GM21786 (cell line): ENCODE results near the gene MYH16.
A peak's percentile ranks its signal among the peaks of the same experiment; 100 is the strongest.
"Not testable (repeated sequence)": the region's sequence is repeated elsewhere in the genome, so short reads cannot be mapped to it uniquely, and the experiment has no call there.

Experiments
- ATAC-seq: cut with Tn5 transposase; IDR thresholded peaks from one replicate; pipeline ENCODE4 v1.9.1; 2021; ENCODE audit not compliant: unreplicated experiment

MYH16 gene

GRCh38 chr7:99301496-99301895, 28.9 kb downstream of the MYH16 start:
- ATAC-seq = no peak

DNA sequence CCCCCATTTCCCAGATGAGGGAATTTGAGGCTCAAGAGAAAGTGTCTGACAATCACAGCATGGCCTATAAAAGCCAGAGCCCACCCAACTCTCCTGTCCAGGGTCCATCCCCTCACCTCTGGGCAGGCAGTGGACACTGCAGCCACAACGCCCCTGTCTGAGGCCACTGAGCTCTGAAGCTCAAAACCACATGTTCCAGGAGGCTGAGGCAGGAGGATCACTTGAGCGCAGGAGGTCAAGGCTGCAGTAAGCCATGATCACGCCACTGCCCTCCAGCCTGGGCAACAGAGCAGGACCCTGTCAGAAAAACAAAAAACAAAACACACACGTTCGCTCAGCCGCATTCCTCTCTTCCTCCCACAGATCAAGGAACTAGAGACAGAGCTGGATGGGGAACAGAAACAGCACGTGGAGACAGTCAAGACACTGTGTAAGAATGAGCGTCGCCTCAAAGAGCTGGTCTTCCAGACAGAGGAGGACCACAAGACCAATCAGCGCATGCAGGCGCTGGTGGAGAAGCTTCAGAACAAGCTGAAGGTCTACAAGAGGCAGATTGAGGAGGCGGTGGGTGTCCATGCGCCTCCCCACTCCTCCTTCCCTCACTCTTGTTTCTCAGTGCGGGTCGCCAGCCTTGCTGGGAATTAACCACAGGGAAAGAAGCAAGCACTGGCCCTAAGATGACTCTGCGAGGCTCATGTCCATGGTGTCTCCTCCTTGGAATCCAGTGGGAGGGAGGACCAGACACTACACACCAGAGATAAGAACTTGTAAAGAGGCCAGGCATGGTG, 33.0 kb downstream of the MYH16 start:
- no peak for ATAC-seq

DNA sequence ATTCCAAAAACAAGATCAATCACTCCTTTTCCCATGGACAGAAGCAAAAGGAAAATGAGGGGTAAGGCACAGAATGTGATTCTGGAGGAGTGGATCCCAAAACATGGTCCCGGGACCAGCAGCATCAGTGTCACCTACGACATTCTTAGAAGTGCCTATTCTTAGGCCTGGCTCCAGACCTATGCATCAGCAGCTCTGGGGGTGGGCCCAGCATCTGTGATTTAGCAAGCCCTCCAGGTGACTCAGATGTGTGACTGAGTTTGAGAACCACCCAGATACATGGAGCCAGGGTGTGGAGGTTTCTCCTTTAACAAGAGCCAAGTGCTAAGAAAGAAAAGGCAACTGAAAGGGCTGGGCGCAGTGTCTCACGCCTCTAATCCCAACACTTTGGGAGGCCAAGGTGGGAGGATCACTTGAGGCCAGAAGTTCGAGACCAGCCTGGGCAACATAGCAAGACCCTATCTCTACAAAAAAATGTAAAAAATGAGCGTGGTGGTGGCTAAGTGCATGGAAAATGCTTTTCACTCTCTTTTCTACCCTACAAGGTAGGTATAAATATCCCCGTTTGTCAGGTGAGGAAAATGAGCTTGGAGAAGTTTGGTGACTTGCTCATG, 35.9 kb downstream of the MYH16 start:
- no peak for ATAC-seq

- ATAC-seq = no peak
Measured at GRCh38 chr7:99309111-99309510, 36.5 kb downstream of the MYH16 start.

DNA sequence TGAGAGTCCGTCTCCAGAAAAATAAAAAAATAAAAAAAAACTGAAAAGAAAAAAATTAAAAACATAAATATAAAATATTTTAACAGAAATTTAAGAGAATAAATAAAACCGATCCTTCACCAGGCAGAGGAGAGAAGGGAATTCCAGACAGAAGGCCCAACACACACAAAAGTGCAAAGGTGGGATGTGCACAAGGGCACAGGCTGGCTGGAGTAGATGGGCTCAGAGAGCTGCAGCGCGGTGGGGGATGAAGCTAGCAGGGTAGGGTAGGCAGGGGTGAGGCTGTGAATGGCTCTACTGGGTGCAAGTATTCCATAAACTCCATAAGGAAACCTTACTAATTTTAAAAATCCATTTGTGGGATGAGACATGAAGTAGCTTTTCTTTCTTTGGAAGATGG, 37.4 kb downstream of the MYH16 start:
- no peak for ATAC-seq

DNA sequence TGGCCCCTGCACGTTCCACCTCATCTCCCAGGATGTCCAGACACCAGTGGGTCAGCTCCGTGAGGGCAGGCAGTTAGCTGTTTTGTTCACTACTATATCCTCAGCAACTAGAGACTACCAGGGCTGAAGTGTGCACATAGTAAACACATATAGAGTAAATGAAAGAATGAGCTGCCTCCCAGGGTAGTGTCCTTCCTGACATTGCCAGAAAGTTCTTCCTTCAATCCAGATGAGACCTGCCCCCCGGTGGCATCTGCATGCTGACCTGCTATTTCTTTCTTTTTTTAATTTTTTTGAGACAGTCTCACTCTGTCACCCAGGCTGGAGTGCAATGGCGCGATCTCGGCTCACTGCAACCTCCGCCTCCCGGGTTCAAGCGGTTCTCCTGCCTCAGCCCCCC, 39.1 kb downstream of the MYH16 start:
- ATAC-seq = no peak

GRCh38 chr7:99312316-99313203, 39.9 kb downstream of the MYH16 start:
- ATAC-seq = no peak

- no peak for ATAC-seq
Measured at GRCh38 chr7:99313204-99313573, 40.5 kb downstream of the MYH16 start.

- ATAC-seq = no peak
Measured at GRCh38 chr7:99314504-99314903, 41.9 kb downstream of the MYH16 start.

DNA sequence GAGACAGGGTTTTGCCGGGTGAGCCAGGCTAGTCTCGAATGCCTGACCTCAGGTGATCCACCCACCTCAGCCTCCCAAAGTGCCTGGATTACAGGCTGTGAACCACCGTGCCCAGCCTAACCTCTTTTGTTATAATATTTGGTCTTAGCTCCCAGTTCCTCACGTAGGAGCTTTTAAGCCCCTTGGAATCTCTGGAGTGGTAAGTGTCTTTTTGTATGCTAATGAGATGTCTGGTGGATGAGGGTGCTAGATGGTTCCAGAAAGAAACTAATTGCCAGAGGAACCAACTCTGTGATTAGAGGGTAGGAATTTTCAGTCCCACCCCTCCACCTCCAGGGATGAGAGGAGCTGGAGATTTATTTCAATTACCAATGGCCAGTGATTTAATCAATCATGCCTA, 47.7 kb downstream of the MYH16 start:
- ATAC-seq = no peak

GRCh38 chr7:99322659-99323058, 50.0 kb downstream of the MYH16 start:
- ATAC-seq = not testable (repeated sequence)

GRCh38 chr7:99324559-99324958, 51.9 kb downstream of the MYH16 start:
- ATAC-seq = no peak

DNA sequence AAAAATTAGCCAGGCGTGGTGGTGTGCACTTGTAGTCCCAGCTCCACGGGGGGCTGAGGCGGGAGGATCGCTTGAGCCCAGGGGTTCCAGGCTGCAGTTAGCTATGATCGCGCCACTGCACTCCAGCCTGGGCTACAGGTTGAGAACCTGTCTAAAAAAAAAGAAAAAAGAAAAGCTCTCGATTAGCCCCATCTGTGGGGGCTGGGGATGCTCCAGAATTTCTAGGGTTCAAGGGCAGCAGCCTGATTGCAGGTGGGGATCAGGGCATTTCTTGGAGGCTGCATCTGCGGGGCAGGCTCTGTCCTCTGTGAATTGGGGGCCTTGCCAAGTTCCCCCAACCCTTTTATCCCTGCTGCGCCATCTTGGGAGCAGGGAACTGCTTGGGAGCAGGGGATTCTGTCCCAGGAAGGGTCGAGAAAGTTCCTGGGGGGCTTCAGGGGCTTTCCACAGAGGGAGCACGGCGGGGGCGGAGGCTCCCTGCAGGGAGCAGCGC, 52.4 kb downstream of the MYH16 start:
- no peak for ATAC-seq

DNA sequence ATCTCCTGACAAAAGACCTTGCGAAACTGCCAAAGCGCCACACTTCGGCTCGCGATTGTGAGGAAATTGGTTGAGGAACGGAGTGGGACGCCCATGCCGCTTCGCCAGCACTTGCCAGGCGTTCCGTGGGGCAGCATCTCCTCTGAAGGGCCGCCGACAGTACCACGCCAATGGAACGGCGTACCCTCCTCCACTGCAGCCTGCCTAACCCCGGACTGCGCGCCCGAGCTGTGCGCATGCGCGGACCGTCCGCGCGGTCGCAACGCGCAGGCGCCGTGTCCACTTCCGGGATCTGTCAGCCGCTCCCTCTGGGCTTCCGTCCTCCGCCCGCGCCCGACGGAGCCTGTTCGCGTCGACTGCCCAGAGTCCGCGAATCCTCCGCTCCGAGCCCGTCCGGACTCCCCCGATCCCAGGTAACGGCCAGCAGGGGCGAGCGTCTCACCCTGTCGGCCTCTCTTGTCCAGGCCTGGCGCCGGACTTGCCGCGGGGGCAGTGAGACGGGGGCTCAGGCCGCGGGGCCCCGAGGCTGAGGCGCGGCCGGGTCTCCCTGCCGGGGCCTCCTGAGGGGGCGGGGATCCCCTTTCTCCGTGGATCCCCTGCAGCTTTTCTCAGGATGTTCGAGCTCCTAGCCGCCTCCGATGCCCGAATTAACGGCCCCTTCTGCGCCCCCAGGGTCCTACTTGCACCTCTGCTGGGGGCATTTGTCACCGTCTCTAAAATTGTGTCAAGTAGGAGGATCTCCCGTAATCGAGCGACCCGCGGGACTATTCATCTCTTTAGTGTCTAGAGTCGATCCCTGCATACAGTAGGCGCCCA, 53.2 kb downstream of the MYH16 start, which contains the start of gene ARPC1A:
ARPC1A (plus strand) TSS at position 307 of the 816 bp plus-strand sequence. CDS start 7,456 bp downstream, outside the sequence.
- peak; percentile 91 for ATAC-seq

GRCh38 chr7:99326408-99326782, 53.8 kb downstream of the MYH16 start:
- no peak for ATAC-seq

DNA sequence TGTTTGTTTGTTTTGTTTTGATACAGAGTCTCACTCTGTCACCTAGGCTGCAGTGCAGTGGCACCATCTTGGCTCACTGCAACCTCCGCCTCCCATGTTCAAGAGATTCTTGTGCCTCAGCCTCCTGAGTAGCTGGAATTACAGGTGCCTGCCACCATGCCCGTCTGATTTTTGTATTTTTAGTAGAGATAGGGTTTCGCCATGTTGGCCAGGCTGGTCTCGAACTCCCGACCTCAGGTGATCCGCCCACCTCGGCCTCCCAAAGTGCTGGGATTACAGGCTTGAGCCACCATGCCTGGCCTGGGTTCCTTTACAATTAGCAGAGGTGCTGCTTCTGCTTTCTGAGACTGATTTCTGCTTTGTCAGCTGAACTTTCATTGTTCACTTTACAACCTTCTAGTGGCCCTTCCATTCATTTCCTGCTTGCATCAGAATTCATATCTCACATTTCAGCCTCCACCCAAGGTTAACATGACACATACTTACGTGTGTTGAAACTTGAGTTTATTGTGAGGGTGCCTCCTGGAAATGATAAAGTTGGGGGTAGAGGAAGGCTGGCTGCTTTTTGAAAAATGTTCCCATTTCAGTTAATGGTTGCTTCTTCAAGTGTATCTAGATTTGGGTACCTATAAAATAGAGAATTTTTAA, 57.8 kb downstream of the MYH16 start:
- ATAC-seq = not testable (repeated sequence)

GRCh38 chr7:99331002-99331401, 58.4 kb downstream of the MYH16 start:
- no peak for ATAC-seq

GRCh38 chr7:99339595-99339994, 67.0 kb downstream of the MYH16 start:
- ATAC-seq = no peak

GRCh38 chr7:99340659-99341058, 68.0 kb downstream of the MYH16 start:
- no peak for ATAC-seq

GRCh38 chr7:99344061-99344647, 71.5 kb downstream of the MYH16 start:
- ATAC-seq = no peak
